DND-41 (cell line): Measurements from ENCODE around the gene NCCRP1.

ENCODE experiments used
- CTCF ChIP-seq: IDR thresholded peaks from 2 replicates; pipeline ENCODE4 v1.5.1; 2012; ENCODE audit warnings: borderline replicate concordance, low read length, moderate library complexity, mild to moderate bottlenecking; ENCODE audit not compliant: poor library complexity, severe bottlenecking; ENCODE audit errors: extremely low read depth
- EZH2 ChIP-seq: IDR thresholded peaks from 3 replicates; pipeline ENCODE4 v1.6.1; 2012; ENCODE audit warnings: borderline replicate concordance, low read depth, mild to moderate bottlenecking, moderate library complexity, low read length, inconsistent platforms; ENCODE audit not compliant: severe bottlenecking

DNA sequence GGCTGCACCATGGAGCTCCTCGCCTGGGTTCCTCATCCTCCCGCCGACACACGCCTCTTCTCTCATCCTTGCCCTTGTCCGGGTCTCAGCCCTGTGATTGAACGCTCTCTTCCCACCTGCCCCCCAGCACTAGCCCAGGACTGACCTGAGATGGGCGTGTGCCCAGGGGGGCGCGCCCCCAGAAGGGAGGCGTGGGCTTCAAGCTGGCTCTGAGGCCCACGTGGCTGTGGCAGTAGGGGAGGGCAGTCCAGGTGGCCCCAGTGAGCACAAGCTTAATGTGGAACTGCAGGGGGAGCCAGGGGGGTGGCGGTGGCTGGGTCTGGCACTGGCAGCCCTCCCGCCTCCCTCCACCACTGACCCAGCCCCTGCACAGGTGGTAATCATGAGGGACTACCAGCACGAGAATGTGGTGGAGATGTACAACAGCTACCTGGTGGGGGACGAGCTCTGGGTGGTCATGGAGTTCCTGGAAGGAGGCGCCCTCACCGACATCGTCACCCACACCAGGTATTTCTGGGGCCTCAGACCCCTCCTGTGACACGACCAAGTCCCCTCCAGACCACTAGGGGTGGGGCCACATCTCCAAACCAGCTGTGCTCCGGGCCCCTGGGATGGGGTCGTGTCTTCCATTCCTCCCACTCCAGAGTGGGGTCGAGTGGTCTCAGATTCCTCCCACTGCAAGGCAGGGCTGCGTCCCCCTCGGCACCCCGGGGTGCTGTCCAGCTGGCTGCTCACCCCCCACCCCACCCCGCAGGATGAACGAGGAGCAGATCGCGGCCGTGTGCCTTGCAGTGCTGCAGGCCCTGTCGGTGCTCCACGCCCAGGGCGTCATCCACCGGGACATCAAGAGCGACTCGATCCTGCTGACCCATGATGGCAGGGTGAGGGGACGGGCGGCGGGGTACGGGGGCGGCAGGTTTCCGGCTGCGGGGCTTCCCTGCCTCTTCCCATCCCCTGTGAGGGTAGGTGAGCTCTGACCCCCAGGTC is 21.9 kb upstream of the NCCRP1 start:
- no peak for TF ChIP-seq CTCF
- no peak for TF ChIP-seq EZH2
